22Rv1 (cell line): ENCODE results near the gene TAAR2.

Experiments
- ZFX ChIP-seq: fragments of 450-650 bp; IDR thresholded peaks from 2 replicates; pipeline ENCODE4 v1.6.1; 2017; ENCODE audit warnings: antibody characterized with exemption, borderline replicate concordance
- TF ChIP-seq, protein P1 (sequence below): fragments of 450-650 bp; IDR thresholded peaks from 2 replicates; pipeline ENCODE4 v1.5.1; 2017; ENCODE audit warnings: mild to moderate bottlenecking

DNA sequence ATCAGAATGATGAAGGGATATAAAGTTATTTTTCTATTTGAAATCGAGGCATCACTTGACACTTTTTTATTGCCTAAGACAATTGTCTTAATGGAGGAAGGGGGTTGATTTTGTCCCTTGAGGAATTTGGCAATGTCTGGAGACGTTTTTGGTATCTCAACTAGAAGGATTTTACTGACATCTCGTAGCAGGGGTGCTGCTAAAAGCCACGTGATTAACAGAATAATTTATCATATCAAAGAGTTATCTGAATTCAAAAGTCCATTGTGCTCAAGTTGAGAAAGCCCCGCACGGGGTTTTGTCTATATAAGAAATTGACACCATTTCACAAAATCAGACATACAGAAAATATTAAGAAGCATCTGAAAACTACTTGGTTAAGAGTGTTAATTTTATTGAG lies 55.5 kb downstream of the TAAR2 start:
- TF ChIP-seq, protein P1, sequence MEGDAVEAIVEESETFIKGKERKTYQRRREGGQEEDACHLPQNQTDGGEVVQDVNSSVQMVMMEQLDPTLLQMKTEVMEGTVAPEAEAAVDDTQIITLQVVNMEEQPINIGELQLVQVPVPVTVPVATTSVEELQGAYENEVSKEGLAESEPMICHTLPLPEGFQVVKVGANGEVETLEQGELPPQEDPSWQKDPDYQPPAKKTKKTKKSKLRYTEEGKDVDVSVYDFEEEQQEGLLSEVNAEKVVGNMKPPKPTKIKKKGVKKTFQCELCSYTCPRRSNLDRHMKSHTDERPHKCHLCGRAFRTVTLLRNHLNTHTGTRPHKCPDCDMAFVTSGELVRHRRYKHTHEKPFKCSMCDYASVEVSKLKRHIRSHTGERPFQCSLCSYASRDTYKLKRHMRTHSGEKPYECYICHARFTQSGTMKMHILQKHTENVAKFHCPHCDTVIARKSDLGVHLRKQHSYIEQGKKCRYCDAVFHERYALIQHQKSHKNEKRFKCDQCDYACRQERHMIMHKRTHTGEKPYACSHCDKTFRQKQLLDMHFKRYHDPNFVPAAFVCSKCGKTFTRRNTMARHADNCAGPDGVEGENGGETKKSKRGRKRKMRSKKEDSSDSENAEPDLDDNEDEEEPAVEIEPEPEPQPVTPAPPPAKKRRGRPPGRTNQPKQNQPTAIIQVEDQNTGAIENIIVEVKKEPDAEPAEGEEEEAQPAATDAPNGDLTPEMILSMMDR: no peak
- no peak for TF ChIP-seq ZFX
